ENCODE measurements around the gene ITGA5. TPM values are rescaled to one million over a fixed set of nuclear protein-coding genes. Genes with fewer than 3 reads are reported as not detected.

Gene ITGA5
- total RNA-seq, 4 donors from 2014 or later, result 76.9 to 292 (median 118) TPM

DNA sequence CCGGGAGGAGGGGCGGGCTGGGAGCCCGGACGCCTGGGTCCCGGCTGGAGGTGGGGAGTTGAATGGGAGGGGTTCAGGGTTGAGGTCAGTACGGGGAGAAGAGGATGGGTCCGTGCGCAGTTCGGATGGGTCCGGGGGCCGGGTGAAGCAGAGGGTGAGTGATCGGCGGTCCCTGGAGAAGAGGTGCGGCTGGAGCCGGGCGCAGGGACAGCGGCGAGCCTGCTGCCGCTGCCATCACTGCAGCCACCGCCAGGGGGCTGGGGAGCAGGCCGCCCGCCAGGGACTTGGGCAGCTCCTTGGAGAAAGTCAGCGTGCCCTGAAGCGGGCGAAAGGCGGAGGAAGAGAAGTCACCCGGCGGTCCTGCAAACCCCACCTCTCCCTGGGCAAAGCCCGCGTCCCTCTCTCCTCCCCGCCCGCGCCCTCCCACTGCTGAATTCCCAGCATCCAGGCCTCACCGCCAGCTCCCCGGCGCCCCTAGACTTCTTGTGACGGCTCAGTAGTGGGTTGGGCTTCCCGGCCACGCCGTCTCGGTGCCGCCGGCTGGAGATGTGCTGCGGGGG lies 48.8 kb downstream of the ITGA5 start:
- DNase-seq (ENCODE audit: low spot score), result no peak
- peak; percentile 72 for ATAC-seq (ENCODE audit: low FRiP score)

GRCh38 chr12:54369597-54370131 lies 49.4 kb downstream of the ITGA5 start:
- ATAC-seq (ENCODE audit: low FRiP score), result no peak
- no peak for DNase-seq (ENCODE audit: low spot score)

More for the DNA sequence above, 48.8 kb downstream of the ITGA5 start:
- TF ChIP-seq, protein P1, sequence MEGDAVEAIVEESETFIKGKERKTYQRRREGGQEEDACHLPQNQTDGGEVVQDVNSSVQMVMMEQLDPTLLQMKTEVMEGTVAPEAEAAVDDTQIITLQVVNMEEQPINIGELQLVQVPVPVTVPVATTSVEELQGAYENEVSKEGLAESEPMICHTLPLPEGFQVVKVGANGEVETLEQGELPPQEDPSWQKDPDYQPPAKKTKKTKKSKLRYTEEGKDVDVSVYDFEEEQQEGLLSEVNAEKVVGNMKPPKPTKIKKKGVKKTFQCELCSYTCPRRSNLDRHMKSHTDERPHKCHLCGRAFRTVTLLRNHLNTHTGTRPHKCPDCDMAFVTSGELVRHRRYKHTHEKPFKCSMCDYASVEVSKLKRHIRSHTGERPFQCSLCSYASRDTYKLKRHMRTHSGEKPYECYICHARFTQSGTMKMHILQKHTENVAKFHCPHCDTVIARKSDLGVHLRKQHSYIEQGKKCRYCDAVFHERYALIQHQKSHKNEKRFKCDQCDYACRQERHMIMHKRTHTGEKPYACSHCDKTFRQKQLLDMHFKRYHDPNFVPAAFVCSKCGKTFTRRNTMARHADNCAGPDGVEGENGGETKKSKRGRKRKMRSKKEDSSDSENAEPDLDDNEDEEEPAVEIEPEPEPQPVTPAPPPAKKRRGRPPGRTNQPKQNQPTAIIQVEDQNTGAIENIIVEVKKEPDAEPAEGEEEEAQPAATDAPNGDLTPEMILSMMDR (IDR thresholded peaks at IDR 0.05), result peak in 2 of 3 donors; percentile 53 to 84

DNA sequence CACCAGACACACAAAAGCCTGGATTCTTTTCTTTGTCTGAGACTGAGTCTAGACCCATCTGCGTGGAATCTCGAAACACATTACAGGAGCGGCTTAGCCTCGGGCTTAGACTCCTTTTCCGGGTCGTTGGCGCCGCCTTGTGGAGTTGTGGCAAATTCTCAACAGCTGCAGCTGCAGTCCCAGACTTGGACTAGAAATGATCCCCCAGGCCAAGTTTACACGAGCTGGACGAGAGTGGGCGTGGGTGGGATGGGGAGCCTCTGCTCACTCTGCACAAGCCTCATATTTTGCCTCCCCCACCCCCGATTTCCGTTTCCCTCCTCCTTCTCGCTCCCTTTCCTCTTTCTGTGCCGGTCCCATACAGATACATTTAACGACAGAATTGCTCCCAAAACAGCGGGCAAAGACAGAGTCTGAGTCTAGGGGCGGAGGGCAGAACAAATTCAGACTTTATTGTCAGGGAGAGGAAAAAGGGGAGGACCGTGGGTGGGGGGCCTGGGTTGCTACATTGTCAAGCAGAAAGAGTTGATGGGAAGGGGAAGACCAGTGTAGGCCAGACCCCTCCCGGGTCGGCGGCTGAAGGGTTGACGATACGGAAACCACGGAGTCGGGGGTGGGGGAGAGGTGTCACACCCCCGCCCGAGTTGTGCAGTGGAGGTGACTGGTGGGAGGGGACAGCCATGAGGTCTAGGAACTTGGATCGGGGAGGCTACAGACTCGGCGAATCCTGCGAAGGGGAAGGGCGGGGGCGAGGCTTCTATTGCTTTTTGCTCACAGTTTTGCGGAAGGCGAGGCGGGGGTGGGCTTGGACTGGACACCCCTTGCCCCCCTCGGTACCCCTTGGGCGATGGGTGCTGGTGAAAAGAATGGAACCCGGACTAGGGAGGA lies 50.1 kb downstream of the ITGA5 start:
- ATAC-seq (ENCODE audit: low FRiP score) (peak; percentile 49), DNase-seq (ENCODE audit: low spot score) (peak; percentile 85)
- TF ChIP-seq, protein P1 (IDR thresholded peaks at IDR 0.05), result peak in 1 of 3 donors; percentile 70

More at GRCh38 chr12:54369597-54370131, 49.4 kb downstream of the ITGA5 start:
- TF ChIP-seq, protein P1 (IDR thresholded peaks at IDR 0.05), result no peak

- no peak for DNase-seq (ENCODE audit: low spot score)
- TF ChIP-seq, protein P1 (IDR thresholded peaks at IDR 0.05), result no peak
- ATAC-seq (ENCODE audit: low FRiP score), result no peak
Measured at GRCh38 chr12:54368025-54368708, 50.9 kb downstream of the ITGA5 start.

DNA sequence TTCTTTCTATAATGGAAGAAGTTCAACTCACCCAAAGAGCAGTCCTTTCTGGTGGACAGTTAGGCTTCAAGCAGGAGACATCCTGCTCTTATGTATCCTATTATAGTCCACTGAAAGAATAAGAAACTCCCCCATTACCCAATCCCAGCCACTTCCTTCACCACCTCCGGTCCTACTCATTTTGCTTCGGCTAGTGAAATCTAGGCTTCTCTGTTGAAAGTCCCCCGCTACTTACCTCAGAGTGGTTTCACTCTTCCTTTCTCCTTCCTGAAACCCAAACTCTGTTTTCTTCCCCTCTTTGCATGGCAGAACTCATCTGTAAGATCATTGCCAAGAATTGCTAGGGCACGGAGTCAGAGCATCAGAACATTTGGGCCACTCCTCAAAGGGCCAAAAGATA lies 54.7 kb downstream of the ITGA5 start, which contains the start of gene GPR84:
TSS of gene GPR84 (minus strand) at position 74 of the 400 bp plus-strand sequence. CDS start 635 bp downstream, outside the sequence.
- TF ChIP-seq, protein P1 (IDR thresholded peaks at IDR 0.05), result no peak
- ATAC-seq (ENCODE audit: low FRiP score), result no peak
- no peak for DNase-seq (ENCODE audit: low spot score)

DNA sequence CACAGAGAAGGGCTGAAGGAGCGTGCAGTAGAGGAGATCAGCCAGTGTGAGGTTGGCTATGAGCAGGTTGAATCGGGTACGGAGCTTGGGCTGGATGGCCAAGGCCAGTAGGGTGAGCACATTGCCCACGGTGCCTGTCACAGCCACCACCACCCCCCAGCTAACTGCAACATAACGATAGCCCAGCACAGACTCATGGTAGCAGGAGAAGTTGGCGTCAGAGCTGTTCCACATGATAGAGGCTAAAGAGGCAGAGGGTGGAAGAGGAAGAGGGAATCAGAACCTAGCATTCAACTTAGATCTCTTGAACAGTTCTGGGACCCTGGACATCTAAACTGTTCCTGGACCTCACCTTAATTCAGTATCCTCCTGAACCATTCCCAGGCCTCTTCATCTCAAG lies 55.4 kb downstream of the ITGA5 start:
- TF ChIP-seq, protein P1 (IDR thresholded peaks at IDR 0.05), result no peak
- DNase-seq (ENCODE audit: low spot score), result no peak
- ATAC-seq (ENCODE audit: low FRiP score), result no peak

Measured in omental fat pad (tissue), 4 donors.